Suprapubic skin (tissue), 3 donors: ENCODE results near the gene CACNB4.

Source experiments
- CTCF ChIP-seq, 2 donors: fragments of 200-600 bp in 1 of 2; fragments of 450-650 bp in 1 of 2; sonication (generic) in 1 of 2; IDR thresholded peaks; one replicate each; pipeline ENCODE4 v1.5.1; 2016 to 2019; ENCODE audit warnings: antibody characterized with exemption in 2 of 2, mild to moderate bottlenecking in 1 of 2, moderate library complexity in 1 of 2
- EP300 ChIP-seq: sonication (generic); formaldehyde crosslinking; IDR thresholded peaks from one replicate; pipeline ENCODE4 v1.6.1; 2017; ENCODE audit warnings: antibody characterized with exemption
- POLR2A ChIP-seq, 2 donors: fragments of 450-650 bp; IDR thresholded peaks; one replicate each; pipeline ENCODE4 v1.6.1; 2017; ENCODE audit warnings: antibody characterized with exemption in 2 of 2, mild to moderate bottlenecking in 2 of 2, moderate library complexity in 2 of 2

DNA sequence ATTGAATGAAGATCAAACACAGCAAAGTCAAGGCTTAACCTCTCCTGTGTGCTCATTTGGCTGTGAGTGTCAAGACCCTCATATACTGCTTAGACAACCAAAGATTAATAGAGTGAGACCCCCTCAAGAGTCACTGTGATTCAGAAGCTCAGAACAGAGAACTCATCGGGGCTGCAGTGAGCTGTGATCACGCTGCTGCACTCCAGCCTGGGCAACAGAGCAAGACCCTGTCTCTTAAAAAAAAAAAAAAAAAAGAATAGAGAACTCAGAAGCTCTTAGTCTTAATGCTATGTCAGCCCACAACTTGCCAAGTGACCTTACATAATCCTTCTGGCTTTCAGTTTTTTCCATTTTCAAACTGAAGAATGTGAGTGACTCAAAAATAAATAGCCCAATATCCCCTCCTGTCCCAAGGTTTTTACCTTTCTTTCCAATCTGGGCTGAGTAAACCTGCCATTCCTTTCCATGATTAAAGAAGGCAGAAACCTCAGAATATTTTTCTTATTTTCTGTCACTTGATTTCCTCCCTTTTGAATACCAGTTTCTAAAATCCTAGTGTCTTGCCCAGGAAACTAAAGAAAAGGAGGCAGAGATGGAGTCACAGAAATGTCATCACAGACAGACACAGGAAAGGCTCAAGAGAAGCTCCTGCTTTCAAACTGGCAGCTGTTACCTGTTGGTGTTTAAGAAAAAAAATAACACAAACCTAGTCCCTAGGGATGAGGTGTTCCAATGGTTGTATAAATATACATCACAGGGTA lies 102.4 kb downstream of the CACNB4 start:
- no peak for TF ChIP-seq CTCF (IDR thresholded peaks at IDR 0.05)
- no peak for TF ChIP-seq POLR2A (IDR thresholded peaks at IDR 0.05)
- no peak for TF ChIP-seq EP300
